T-helper 2 cell treated with Interferon-gamma antibody and Interleukin-4, amounts not matched to agents 100 ng/mL and 5 ng/mL, for 36 hours (primary cell): ENCODE measurements around the gene ADAM23. TPM values are rescaled to one million over a fixed set of nuclear protein-coding genes. Genes with fewer than 3 reads are reported as not detected.

ENCODE experiments used
- intact Hi-C: fragments of 100-400 bp; cut with micrococcal nuclease; formaldehyde crosslinking; loops from one replicate; pipeline ENCODE4 v1.15.1; 2023
- total RNA-seq: library from RNA; stranded (reverse); gene quantifications from 2 replicates; pipeline ENCODE4 v1.2.3, GENCODE V29; 2022

The ADAM23 gene
- total RNA-seq, 1 donor from 2014 or later, result 0.18 TPM

GRCh38 chr2:206502729-206503128 is 59.4 kb downstream of the ADAM23 start:
- intact Hi-C loops, result loop anchor here (2.0 kb wide), 1 partner anchor 18 kb away; no protein-coding TSS in a partner anchor

- intact Hi-C loops, result no loop called here
These were observed 68.0 kb downstream of the ADAM23 start for GRCh38 chr2:206511283-206511682.

- intact Hi-C loops, result no loop called here
These were observed 69.7 kb downstream of the ADAM23 start for GRCh38 chr2:206512999-206513398.

- intact Hi-C loops, result no loop called here
These were observed 72.2 kb downstream of the ADAM23 start for GRCh38 chr2:206515580-206515979.

GRCh38 chr2:206518997-206519396 is 75.7 kb downstream of the ADAM23 start:
- intact Hi-C loops, result no loop called here

GRCh38 chr2:206520450-206520849 is 77.1 kb downstream of the ADAM23 start:
- intact Hi-C loops, result loop anchor here (2.0 kb wide), 1 partner anchor 18 kb away; no protein-coding TSS in a partner anchor

GRCh38 chr2:206521115-206521514 is 77.8 kb downstream of the ADAM23 start:
- intact Hi-C loops, result loop anchor here (2.0 kb wide), 1 partner anchor 18 kb away; no protein-coding TSS in a partner anchor

GRCh38 chr2:206521612-206522011 is 78.3 kb downstream of the ADAM23 start:
- intact Hi-C loops, result loop anchor here (2.0 kb wide), 1 partner anchor 19 kb away; no protein-coding TSS in a partner anchor

GRCh38 chr2:206526416-206526815 is 83.1 kb downstream of the ADAM23 start:
- intact Hi-C loops, result no loop called here

GRCh38 chr2:206527153-206527552 is 83.8 kb downstream of the ADAM23 start:
- intact Hi-C loops, result no loop called here

GRCh38 chr2:206530727-206531126 is 87.4 kb downstream of the ADAM23 start:
- intact Hi-C loops, result loop anchor here (10.0 kb wide), 1 partner anchor 634 kb away; the partner anchor contains the start of gene KLF7

GRCh38 chr2:206531996-206532543 is 88.7 kb downstream of the ADAM23 start:
- intact Hi-C loops, result loop anchor here (10.0 kb wide), 1 partner anchor 633 kb away; the partner anchor contains the start of gene KLF7

GRCh38 chr2:206533977-206534376 is 90.6 kb downstream of the ADAM23 start:
- intact Hi-C loops, result loop anchor here (10.0 kb wide), 1 partner anchor 631 kb away; the partner anchor contains the start of gene KLF7

GRCh38 chr2:206535260-206535986 is 92.1 kb downstream of the ADAM23 start:
- intact Hi-C loops, result loop anchor here (10.0 kb wide), 1 partner anchor 629 kb away; the partner anchor contains the start of gene KLF7

- intact Hi-C loops, result no loop called here
These were observed 97.4 kb downstream of the ADAM23 start for GRCh38 chr2:206540757-206541156.

GRCh38 chr2:206543073-206543472 is 99.7 kb downstream of the ADAM23 start:
- intact Hi-C loops, result loop anchor here (2.0 kb wide), 1 partner anchor 14 kb away; no protein-coding TSS in a partner anchor

GRCh38 chr2:206548383-206548782 is 105.1 kb downstream of the ADAM23 start:
- intact Hi-C loops, result no loop called here

- intact Hi-C loops, result loop anchor here (2.0 to 10.0 kb wide), 3 partner anchors 13 to 919 kb away; partner anchors contain the start of genes FASTKD2 and MDH1B
These were observed 112.4 kb downstream of the ADAM23 start for GRCh38 chr2:206555721-206556120.

- intact Hi-C loops, result loop anchor here (2.0 to 10.0 kb wide), 3 partner anchors 14 to 918 kb away; partner anchors contain the start of genes FASTKD2 and MDH1B
These were observed 113.1 kb downstream of the ADAM23 start for GRCh38 chr2:206556357-206556949.

- intact Hi-C loops, result loop anchor here (2.0 to 10.0 kb wide), 3 partner anchors 15 to 917 kb away; partner anchors contain the start of genes FASTKD2 and MDH1B
These were observed 114.0 kb downstream of the ADAM23 start for GRCh38 chr2:206557321-206557720.

- intact Hi-C loops, result loop anchor here (2.0 to 10.0 kb wide), 2 partner anchors 168 to 206 kb away; partner anchors contain the start of genes FASTKD2 and MDH1B
These were observed 115.2 kb downstream of the ADAM23 start for GRCh38 chr2:206558492-206558891.
